ENCODE results near the gene TRMT61A.

Gene TRMT61A

GRCh38 chr14:103491691-103492090 is 37.3 kb upstream of the TRMT61A start:
- no peak for TF ChIP-seq CTCF (IDR thresholded peaks at IDR 0.05; ENCODE audit: extremely low read depth, missing control alignments)
- DNase-seq (ENCODE audit: low spot score) = no peak

- no peak for TF ChIP-seq CTCF (IDR thresholded peaks at IDR 0.05; ENCODE audit: extremely low read depth, missing control alignments)
- no peak for DNase-seq (ENCODE audit: low spot score)
Measured at GRCh38 chr14:103492156-103492925, 36.7 kb upstream of the TRMT61A start.

- TF ChIP-seq CTCF (IDR thresholded peaks at IDR 0.05; ENCODE audit: extremely low read depth, missing control alignments) = no peak
- DNase-seq (ENCODE audit: low spot score) = no peak
Measured at GRCh38 chr14:103495854-103496253, 33.1 kb upstream of the TRMT61A start.

- TF ChIP-seq CTCF (IDR thresholded peaks at IDR 0.05; ENCODE audit: extremely low read depth, missing control alignments) = no peak
- no peak for DNase-seq (ENCODE audit: low spot score)
Measured at GRCh38 chr14:103496776-103497175, 32.2 kb upstream of the TRMT61A start.

GRCh38 chr14:103499709-103500108 is 29.3 kb upstream of the TRMT61A start:
- DNase-seq (ENCODE audit: low spot score) = no peak
- peak; percentile 11 for TF ChIP-seq CTCF (IDR thresholded peaks at IDR 0.05; ENCODE audit: extremely low read depth, missing control alignments)

DNA sequence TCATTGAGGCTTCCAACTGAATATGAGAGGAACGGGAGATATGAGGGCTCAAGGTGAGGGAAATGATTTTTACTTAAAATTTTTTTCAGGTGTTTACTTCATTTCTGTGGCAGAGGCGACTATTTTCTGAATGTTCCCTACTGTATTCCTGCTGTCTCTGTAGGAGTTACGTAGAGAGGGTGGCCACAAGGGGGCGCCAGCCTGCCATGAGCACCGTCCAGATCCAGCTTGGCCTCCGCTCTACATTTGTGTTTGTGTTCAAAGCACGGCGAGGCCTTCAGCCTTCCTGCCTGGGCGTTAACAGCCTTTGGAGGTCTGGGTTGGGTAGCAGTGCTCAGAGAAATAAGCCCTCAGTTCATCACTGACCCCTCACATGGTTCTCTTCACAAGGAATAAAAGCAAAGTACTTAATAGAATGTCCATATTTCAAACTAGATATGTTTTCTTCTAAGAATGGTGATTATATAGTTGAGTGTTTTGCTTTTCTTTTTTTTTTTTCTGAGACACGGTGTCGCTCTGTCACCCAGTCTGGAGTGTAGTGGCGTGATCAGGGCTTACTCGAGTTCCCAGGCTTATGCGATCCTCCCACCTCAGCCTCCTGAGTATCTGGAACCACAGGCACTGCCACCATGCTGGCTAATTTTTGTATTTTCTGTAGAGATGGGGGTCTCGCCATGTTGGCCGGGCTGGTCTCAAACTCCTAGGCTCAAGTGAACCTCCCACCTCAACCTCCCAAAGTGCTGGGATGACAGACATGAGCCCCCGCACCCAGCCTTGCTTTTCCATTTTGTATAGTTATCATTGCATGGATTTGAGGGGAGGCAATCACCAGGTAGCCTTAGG is 28.6 kb upstream of the TRMT61A start:
- peak; percentile 92 for TF ChIP-seq CTCF (IDR thresholded peaks at IDR 0.05; ENCODE audit: extremely low read depth, missing control alignments)
- peak; percentile 71 for DNase-seq (ENCODE audit: low spot score)
